ENCODE data around the gene JAZF1.
A peak's percentile ranks its signal among the peaks of the same experiment; 100 is the strongest.

JAZF1 gene

DNA sequence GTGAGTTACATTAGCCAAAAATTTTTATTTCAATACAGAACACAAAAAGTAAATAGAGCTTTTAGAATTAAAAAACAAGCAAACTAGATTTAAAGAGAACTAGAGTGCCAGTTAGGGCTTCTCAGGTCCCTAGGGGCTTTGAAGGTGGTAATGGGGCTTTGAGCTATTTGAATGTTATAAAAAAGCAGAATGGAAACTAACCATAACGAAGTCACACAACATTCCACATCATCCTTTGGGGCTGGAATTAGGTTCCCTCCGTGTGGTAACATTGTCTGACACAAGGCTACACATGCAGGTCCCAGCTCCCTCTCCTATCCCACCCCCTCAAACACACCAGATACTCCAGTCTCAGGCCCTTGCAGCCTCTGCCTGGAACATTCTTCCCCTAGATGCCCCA lies 15.3 kb downstream of the JAZF1 start:
- DNase-seq, result no peak

DNA sequence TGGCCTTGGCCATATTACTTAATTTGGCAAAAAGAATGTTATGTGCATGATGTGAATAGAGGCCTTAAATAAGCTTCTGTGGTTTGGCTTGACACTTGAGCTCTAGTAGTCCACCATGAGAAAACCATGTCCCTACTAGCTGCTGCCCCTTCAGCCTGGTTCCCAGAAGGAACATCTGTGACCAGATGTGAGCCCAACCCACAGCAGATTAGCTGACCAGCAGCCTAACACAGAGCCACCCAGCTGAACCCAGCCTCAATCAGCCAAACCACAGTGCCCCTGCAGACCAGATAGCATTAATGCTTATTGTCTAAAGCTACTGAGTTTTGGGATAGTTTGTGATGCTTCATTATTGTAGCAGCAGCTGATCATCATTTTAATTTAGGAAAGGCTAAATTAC lies 16.6 kb downstream of the JAZF1 start:
- DNase-seq, result no peak

DNA sequence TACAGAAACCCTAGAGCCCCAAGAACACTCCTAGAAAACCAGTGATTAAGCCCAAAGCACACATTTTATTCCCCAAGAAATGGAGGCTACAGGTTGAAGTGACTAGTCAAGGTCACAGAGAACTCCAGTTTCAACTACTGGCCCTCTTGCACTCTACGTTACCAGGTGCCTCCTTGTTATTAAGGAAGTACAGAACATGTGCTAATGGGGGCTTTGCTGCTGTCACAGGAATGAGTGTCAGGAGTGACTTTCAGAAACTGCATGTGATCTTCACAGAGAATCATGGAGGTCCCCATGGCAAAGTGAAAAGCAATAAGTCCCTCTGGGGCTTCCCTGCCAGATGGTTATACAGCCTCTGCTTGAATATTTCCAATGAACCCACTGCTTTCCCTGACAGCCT lies 19.3 kb downstream of the JAZF1 start:
- DNase-seq, result no peak

DNA sequence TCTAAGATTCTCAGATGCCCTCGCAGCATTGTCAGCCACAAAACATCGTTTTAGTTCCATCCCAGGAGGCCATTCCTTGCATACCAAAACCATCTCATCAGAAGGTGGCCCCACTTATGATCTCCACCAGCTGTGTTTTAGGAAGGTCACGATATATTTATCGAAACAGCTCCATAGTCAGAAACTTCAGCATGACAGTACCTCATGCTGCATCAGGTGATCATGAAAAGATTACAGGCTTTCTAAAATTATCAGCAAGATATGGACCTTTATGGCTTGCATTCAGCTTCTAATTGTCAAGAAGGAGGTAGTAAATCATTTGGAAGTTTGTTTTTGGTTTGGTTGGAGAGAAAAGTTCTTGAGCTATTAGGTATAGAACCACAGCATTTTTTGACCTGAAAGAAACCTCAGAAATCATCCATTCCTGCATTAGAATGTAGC lies 20.0 kb downstream of the JAZF1 start:
- DNase-seq, result no peak

DNA sequence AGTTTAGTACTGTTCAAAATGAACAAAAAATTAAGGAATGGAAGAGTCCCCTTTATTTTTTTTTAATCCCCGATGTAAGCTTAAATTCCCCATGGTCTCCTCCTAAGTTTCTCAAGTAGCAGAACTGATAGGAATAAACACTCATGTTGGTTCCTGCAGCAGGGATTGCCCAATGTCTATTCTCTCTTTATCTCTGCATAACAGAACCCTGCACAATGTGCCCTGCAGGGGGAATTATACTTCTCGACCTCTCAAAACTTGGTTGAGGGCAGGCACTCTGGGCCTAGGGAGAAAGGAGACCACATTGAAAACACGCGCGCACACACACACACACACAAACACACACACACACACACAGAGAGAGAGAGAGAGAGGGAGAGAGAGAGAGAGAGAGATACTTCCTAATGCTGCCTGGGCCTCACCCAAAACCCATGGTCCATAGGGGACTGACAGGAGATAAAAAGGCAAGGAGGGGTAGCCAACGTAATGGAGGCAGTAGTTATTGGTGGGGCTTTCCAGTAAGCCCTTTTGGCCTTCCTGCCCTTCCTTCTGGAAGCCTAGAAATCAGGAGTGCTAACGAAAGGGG lies 22.7 kb downstream of the JAZF1 start:
- no peak for DNase-seq

DNA sequence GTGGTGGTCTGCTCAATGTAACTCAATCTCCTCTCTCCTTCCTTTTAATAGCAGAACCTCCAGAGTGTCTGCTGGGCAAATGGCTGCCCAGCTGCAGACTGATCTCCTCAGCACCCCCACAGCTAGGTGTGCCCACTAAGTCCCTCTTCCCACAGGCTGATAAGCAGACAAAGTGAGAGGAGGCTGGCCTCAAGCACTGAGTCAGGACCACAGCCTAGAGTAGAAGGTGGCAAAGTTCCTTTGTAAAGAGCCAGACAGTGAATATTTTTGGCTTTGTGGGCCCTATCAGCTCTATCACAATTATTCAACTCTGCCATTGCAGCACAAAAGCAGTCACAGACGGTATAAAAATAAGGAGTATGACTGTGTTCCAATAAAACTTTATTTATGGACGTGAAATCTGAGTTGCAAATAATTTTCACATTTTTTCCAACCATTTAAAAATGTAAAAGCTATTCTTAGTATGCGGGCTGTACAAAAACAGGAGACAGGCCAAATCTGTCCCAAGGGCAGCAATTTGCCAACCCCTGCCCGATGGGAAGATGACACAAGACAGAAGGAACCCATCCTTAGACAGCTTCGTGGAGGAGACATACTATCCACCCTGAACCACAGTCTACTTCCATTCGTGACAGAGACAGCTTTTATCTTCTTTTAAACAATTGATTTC lies 23.4 kb downstream of the JAZF1 start:
- no peak for DNase-seq

DNA sequence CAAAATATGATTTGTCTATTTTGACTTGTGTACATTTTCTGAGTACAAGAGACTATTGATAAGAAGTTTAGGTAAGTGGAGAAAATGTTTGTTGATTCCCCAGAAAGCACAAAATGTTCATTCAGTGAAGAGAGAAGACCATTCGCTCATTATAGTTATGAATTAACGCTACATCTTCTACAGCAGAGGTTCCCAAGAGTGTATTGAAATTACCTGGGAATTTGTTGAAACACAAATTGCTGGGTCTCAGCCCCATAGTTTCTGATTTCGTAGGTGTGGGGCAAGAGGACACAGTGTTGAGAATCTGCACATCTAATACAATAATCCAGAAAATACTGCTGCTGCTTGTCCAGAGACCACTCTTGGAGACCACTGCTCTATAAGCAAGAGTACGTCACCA lies 24.2 kb downstream of the JAZF1 start:
- DNase-seq, result no peak

DNA sequence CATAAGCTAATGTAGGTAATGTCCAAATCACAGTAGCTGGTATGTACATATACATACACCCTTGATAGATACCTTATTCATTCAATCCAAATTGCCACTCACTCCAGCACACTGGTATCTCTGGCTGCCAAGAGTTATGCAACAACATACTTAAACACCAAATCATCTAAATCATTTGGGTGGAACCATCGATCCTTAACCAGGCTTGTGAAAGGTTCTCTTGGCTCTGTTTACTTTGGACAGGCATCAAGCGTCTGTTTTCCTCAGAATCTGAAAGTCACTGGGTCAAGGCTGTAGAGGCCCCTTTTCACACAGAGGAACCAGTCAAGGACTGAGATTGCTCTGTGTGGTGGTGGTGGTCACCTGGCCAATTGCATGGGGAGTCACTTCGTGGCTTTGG lies 24.6 kb downstream of the JAZF1 start:
- no peak for DNase-seq

DNA sequence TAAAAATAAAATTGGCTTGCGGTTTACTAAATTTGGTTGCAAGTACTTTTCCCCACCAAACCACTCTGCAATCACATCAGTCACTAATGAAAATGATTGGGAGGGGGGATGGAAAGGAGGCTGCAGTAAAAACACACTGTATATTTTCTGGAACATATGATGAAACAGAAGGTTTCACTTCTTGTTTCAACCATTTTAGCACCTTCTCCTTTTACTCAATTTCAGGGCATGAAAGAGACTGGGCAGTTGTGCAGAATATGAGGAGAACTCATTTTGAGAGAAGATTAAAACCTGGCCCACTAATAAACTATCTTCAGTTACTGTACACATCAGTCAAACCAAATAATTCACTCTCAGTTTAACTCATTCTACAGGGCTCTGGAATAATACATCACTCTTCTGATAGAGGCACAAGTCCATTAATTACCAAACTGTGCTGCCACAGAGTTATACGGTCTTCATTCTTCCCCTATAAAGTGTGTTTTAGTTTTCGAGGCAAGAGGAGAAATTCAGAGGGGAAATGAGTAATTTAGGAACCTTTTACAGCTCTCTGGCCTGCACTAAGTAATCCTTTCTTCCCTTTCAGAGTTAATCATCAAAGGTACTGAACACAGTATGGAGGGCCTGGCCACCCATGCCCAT lies 25.5 kb downstream of the JAZF1 start:
- DNase-seq, result no peak

DNA sequence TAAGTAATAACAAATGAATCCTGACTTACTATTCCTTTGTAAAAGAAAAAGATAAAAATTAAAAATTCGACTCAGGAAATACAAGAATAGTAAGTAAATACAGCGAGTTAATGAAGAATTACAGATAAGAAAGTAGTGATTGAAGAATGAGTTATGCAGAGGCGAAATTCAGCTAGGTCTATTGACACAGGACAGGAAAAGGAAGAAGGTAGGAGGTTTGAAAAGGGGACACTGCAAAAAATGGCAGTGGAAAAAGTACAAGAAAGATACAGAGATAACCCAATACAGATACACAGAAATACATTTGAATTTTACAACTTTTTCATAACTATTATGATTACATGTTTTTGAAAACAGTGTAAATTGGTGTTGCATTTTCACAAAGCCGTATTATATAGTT lies 28.0 kb downstream of the JAZF1 start:
- DNase-seq, result no peak

DNA sequence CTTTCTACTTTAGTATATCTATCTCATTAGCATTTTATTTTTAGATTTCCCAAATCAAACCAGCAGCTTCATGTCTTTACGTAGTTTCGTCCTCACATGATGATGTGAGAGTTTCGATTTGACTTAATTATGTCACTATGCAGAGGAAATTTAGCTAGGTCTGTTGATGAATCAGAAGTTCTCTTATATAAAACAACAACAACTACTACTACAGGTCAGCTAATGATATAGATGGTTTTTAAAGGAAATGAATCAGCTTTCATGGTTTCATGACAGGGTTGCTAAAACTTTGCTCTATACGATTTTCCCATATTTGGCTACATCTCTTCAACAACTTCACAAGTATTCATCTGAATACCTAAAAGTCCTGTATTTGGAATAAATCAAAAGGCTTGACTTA lies 28.6 kb downstream of the JAZF1 start:
- DNase-seq, result no peak

DNA sequence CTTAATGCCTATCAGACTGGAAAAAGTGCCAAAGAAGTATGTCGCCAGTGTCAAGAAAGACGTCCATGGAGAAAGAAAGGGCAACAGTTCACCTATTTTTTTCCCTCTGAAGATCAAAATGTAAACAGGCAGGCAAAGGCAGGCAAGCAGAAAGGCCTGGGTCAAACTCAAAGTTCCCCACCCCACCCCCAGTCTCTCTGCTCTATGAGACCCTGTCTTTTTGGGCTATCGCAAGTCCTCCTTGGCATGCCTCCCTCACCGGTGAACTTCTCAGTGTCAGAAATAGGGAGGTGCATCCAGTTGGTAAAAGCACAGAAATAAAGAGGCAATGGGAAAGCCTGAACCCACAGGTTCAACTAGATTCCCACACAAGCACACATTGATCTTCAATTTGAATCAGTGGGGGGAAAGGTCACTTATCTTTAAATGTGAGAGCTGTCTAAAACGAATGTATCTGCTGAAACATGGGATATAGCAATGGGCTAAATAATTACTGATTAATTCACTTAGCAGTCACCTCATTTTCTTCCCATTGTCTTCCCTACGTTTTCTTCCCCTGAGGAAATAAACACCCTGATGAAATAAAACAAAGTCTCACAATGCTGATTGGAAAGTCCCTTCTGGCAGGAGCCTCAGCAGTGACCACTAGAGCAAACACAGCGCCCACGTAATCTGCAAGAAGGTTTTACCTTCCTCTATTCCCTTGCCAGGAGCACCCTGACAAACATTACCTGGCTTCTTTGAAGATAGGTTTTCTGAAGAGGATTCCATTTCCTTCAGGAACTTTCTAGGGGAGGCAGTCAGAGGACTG lies 31.1 kb downstream of the JAZF1 start:
- no peak for DNase-seq

DNA sequence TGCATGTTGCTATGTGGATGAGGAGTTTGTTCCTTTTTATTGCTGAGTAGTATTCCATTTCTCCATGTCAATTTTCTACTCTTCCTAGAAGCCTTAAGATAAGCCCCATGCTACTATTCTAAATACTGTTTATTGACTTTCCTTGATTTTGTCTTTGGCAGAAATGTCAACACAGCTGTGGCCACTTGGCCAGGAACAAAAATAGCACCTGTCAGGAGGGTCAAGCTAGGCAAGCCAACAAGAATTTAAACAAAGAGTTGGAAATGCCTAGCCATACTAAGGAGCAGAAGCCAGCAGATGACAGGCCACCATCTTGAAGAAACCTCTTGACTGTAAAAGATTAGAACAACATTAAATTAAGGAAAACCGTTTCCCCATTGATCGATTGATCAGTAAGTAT lies 34.7 kb downstream of the JAZF1 start:
- no peak for DNase-seq

DNA sequence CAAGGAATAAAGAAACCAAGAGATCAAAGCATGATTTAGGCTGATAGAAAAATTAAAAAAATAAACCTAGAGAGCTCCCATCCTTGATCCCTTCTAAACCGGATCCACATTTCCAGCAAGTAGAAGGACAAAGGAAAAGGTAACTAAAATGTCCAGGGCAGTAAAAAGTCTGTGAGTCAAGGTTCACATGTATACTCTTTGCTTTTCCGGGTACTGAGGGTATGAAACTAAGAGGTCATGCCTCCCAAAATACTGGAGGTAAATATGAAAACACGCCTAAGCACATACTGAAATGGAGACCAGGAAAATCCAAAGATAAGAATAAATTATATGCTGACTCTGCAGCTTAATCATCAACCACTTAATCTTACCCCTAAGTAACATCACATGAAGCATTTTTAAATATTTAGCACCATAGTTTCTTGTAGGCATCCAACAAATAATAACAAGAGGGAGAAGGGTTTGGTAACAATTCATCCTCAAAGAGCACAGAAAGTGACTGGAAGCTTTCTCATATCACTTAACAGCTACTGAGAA lies 35.4 kb downstream of the JAZF1 start:
- no peak for DNase-seq

DNA sequence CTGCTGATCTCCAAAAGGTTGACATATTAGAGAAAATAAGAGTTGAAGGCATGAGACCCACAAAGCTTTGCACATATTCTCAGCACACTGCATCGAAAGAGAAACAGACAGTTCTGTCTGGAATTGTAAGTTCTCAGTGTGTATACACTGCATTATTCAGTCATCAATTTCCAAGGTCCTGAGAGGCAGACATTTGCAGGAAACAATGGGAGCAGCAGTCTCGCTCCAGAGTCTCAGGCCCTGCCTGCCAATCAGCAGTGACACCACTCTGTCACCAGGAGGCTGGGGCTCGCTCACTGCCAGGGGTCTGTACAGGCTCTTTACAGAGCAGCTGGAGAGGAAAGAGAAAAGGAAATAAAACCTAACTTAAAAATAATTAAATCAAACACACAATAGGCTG lies 36.3 kb downstream of the JAZF1 start:
- peak; percentile 76 for DNase-seq

DNA sequence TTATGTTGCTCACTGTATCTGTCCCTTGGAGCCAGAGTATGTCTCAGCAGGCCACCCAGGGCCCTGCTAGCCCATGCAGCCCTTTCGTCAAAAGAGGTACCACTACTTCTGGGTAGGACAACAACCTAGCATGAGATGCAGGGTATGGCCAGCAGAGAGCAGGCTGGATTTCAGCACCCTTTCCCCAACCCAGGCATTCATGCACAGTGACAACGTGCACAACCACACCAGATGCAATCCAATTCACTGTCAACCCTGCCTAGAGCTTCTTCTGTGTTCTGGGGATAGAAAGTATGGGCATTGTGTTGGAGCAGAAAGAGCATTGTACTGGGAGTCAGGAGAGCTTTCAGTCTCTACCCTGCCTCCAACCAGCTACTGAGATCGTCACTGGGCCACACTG lies 37.9 kb downstream of the JAZF1 start:
- no peak for DNase-seq

DNA sequence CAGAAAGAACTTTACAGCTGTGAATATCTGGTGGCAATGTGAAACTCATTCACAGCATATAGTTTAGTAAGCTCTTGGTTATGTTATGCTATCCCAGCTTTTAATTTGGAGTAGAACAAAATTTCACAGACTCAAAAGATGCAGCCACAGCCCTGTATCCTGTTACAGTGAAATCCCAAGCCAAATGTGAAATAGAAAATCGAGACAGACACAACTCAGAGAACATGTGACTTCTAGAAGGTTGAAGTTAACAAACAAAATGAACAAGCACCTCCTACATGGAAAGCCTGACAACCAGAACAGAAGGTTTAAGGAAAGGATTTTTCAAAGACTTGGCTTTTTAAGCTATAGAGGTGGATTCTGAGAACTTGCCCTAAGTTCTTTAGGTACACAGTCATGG lies 39.6 kb downstream of the JAZF1 start:
- DNase-seq, result no peak

DNA sequence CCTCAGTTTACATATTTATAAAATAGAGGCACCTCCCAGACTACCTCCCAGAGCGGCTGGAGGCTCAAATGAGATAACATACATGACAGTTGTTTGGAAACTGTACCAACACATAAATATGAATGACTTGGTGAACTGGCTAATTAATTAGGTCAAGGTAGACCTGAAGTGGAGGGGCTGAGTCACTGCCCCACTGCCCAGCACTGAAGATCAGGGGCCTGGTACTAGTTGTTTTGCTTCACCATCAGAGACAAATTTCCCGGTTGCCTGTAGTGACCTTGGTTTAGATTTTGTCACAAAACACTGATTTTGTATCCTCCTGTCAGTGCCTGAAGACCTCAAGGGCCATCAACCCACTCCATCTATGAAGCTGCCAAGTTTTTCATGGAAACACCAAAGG lies 41.8 kb downstream of the JAZF1 start:
- no peak for DNase-seq

DNA sequence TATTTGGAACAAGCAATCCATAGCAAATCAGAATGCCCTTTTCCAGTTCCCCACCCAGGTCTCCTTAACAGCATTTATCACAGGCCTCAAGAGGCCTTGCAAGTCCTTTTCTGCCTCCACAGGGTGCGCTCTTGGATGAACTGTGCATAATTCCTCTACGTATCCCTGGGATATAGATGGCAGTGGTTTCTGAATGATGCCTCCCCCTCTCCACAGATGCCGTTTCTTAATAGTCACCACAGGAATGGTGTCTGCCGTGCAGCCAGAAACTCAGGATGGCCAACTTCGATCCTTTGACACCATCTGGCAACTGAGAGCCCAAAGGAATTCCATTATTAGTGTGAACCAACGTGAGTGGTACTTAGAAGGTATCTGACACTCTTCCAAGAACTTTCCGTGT lies 43.1 kb downstream of the JAZF1 start:
- DNase-seq, result no peak

DNA sequence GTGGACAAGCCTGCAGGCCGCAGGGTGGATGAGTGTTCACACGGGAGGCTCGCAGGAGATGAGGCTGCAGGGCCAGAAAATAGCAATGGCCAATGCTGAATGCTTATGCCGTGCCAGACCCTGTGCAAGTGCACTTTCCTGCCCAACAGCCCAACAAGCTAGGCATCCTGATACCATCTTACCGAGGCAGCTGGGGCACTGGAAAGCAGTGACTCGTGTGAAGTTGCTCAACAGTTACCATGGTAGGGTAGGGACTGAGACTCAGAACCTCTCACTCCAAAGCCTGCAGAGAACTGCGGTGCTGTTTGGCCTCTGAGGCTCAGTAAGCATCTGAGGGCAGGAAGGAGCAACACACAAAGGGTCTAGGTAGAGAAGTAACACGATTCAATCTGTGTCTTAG lies 43.7 kb downstream of the JAZF1 start:
- no peak for DNase-seq

DNA sequence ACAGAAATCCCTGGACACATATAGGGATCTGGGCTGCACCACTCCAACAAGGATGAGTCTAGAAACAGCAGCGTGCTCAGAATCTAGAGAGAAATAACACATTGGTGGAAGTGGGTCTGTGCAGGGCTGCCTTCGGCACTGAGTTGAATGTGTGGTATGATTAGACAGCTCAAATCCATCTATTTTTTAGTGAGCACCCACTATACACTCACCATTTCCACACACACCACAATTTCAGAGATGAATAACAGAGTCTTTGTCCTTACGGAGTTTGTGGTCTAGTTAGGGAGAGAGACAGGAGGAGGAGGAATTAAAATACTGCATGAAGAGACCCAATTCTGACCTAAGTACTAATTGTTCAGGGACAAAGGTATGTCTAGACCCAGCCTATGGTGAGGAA lies 44.2 kb downstream of the JAZF1 start:
- DNase-seq, result no peak

DNA sequence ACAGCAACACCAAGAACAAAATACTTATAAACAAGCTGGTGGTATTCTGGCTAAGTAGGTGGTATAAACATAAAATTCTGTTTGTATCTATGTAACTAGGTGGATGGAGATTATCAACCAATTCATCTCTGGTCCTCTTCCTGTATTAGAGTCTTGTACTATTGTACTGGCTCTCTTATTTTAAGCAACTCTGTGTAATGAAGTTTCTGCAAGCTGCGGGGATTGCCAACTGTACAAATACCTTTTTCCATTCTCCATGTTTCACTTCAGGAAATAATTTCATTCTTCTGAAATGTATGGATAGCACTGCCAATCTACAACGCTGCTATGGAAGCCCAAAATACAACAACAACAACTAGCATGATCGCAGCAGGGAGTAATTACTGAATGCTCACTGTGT lies 44.8 kb downstream of the JAZF1 start:
- DNase-seq, result no peak

DNA sequence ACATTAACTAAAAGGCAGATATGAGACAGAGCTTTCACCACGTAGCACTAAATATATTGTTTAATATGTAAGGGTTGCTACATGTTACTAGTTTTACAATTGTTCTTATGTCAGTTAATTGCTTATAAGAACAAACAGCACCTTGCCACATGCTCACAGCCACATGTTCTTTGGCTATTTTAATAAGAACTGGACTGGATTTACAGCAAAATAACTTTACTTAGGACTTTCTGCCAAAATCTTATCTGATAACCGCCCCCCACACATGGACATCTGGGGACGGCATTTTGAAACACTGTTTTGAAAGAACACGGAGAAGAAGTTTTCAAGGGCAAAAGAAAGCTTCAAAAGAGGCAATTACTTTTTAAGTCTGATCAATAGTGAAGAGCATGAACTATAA lies 45.3 kb downstream of the JAZF1 start:
- no peak for DNase-seq

DNA sequence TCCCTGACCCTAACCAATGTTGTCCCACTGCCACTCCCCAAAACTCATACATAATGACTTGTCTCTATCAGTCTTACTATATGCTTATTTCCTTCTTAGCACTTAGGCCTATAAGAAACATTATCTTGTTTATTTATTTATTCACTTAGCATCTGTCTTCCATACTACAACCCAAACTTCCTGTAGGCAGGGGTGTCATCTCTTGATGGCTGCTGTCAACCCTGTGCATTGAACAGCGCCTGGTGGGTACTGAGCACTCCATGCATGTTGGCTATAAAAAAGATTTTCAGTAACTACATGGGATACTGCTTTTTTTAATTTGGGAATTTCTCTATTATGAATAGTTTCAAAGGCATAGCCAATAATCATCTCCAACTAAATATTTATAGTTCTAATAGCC lies 46.7 kb downstream of the JAZF1 start:
- no peak for DNase-seq

All from NCI-H1105 treated with DMSO at 0.1 percent for 48 hours (cell line).